HEK293 (cell line): ENCODE results near the gene MERTK.

Experiments used
- CTCF ChIA-PET: fragments of 350-600 bp; formaldehyde crosslinking; extraction: SDS; loops from one replicate; lab custom pipeline; 2021; ENCODE audit warnings: antibody characterized with exemption; lab: Yijun Ruan, JAX
- POLR2A ChIA-PET: fragments of 300-600 bp; formaldehyde crosslinking; extraction: SDS; loops from one replicate; lab custom pipeline; 2020; ENCODE audit warnings: antibody characterized with exemption, inconsistent platforms; lab: Yijun Ruan, JAX
- H3K27ac ChIP-seq: fragments of 200-500 bp; sonication (Bioruptor generic); 2 replicates; pipeline ENCODE4 v1.5.1; 2014; ENCODE audit warnings: low read depth, low read length, control low read depth, inconsistent platforms; ENCODE audit errors: extremely low read depth
- H3K36me3 ChIP-seq, 2 experiments: fragments of 200-500 bp in 1 of 2; sonication (Bioruptor generic) in 1 of 2; 1 replicate in 1 of 2; 2 replicates in 1 of 2; pipeline ENCODE4 v1.5.1; 2014 to 2017; ENCODE audit warnings: inconsistent platforms in 2 of 2, low read length in 2 of 2; ENCODE audit not compliant: control insufficient read depth in 2 of 2, insufficient read depth in 1 of 2
- H3K4me1 ChIP-seq: fragments of 200-500 bp; sonication (Bioruptor generic); 2 replicates; pipeline ENCODE4 v1.5.1; 2014; ENCODE audit warnings: mild to moderate bottlenecking, low read length, inconsistent platforms; ENCODE audit not compliant: control insufficient read depth, insufficient read depth
- H3K4me3 ChIP-seq: 2 replicates; pipeline ENCODE4 v1.5.1; 2011; ENCODE audit warnings: low read depth, mild to moderate bottlenecking, control low read depth, low read length, moderate library complexity
- H3K9me3 ChIP-seq: fragments of 200-500 bp; sonication (Bioruptor generic); 2 replicates; pipeline ENCODE4 v1.5.1; 2014; ENCODE audit warnings: low read depth, low read length, inconsistent platforms; ENCODE audit not compliant: control insufficient read depth, insufficient read depth
- HIC1 ChIP-seq: fragments of 450-650 bp; formaldehyde crosslinking; IDR thresholded peaks from 2 replicates; pipeline ENCODE4 v1.5.1; 2016; ENCODE audit warnings: missing biosample characterization, missing genetic modification characterization
- HOXA7 ChIP-seq: sonication (generic); formaldehyde crosslinking; IDR thresholded peaks from 2 replicates; pipeline ENCODE4 v1.8.1; 2022; ENCODE audit warnings: missing genetic modification reagents, borderline replicate concordance
- KLF9 ChIP-seq: fragments of 450-650 bp; formaldehyde crosslinking; IDR thresholded peaks from 2 replicates; pipeline ENCODE4 v1.5.1; 2016; ENCODE audit warnings: missing biosample characterization, missing genetic modification characterization, low read depth
- OSR2 ChIP-seq: fragments of 450-650 bp; formaldehyde crosslinking; IDR thresholded peaks from 2 replicates; pipeline ENCODE4 v1.5.1; 2016; ENCODE audit warnings: missing biosample characterization, missing genetic modification characterization
- ZBTB17 ChIP-seq: fragments of 450-650 bp; formaldehyde crosslinking; IDR thresholded peaks from 2 replicates; pipeline ENCODE4 v1.5.1; 2016; ENCODE audit warnings: missing biosample characterization, missing genetic modification characterization
- ZFP69B ChIP-seq: fragments of 450-650 bp; formaldehyde crosslinking; IDR thresholded peaks from 2 replicates; pipeline ENCODE4 v1.5.1; 2016; ENCODE audit warnings: missing biosample characterization, missing genetic modification characterization
- ZNF10 ChIP-seq: fragments of 450-650 bp; formaldehyde crosslinking; IDR thresholded peaks from 2 replicates; pipeline ENCODE4 v1.5.1; 2017; ENCODE audit warnings: missing biosample characterization, missing genetic modification characterization
- ZNF16 ChIP-seq: fragments of 450-650 bp; formaldehyde crosslinking; IDR thresholded peaks from 2 replicates; pipeline ENCODE4 v1.5.1; 2016; ENCODE audit warnings: low read depth, missing biosample characterization, missing genetic modification characterization
- ZNF202 ChIP-seq: fragments of 450-650 bp; formaldehyde crosslinking; IDR thresholded peaks from 2 replicates; pipeline ENCODE4 v1.5.1; 2016; ENCODE audit warnings: missing biosample characterization, missing genetic modification characterization, borderline replicate concordance
- ZNF211 ChIP-seq: fragments of 450-650 bp; formaldehyde crosslinking; IDR thresholded peaks from 2 replicates; pipeline ENCODE4 v1.5.1; 2016; ENCODE audit warnings: low read depth, missing biosample characterization, missing genetic modification characterization
- ZNF221 ChIP-seq: fragments of 450-650 bp; formaldehyde crosslinking; IDR thresholded peaks from 2 replicates; pipeline ENCODE4 v1.5.1; 2017; ENCODE audit warnings: missing biosample characterization, missing genetic modification characterization, borderline replicate concordance
- ZNF311 ChIP-seq: fragments of 450-650 bp; formaldehyde crosslinking; IDR thresholded peaks from 2 replicates; pipeline ENCODE4 v1.5.1; 2017; ENCODE audit warnings: missing biosample characterization, missing genetic modification characterization, borderline replicate concordance
- ZNF366 ChIP-seq: fragments of 450-650 bp; formaldehyde crosslinking; conservative IDR thresholded peaks from 2 replicates; pipeline ENCODE4 v1.5.1; 2016; ENCODE audit warnings: missing biosample characterization, missing genetic modification characterization
- ZNF423 ChIP-seq: fragments of 450-650 bp; formaldehyde crosslinking; IDR thresholded peaks from 2 replicates; pipeline ENCODE4 v1.5.1; 2016; ENCODE audit warnings: missing biosample characterization, missing genetic modification characterization
- ZNF510 ChIP-seq: fragments of 450-650 bp; formaldehyde crosslinking; IDR thresholded peaks from 2 replicates; pipeline ENCODE4 v1.5.1; 2018; ENCODE audit warnings: mild to moderate bottlenecking, missing genetic modification characterization, missing biosample characterization; ENCODE audit not compliant: insufficient replicate concordance
- ZNF544 ChIP-seq: fragments of 450-650 bp; formaldehyde crosslinking; IDR thresholded peaks from 2 replicates; pipeline ENCODE4 v1.5.0; 2017; ENCODE audit warnings: missing biosample characterization, missing genetic modification characterization
- ZNF548 ChIP-seq: fragments of 450-650 bp; formaldehyde crosslinking; IDR thresholded peaks from 2 replicates; pipeline ENCODE4 v1.5.1; 2016; ENCODE audit warnings: missing biosample characterization, missing genetic modification characterization
- ZNF580 ChIP-seq: fragments of 450-650 bp; formaldehyde crosslinking; IDR thresholded peaks from 2 replicates; pipeline ENCODE4 v1.5.1; 2016; ENCODE audit warnings: missing biosample characterization, missing genetic modification characterization
- ZNF624 ChIP-seq: fragments of 450-650 bp; formaldehyde crosslinking; IDR thresholded peaks from 2 replicates; pipeline ENCODE4 v1.5.1; 2017; ENCODE audit warnings: missing biosample characterization, missing genetic modification characterization
- ZNF768 ChIP-seq: fragments of 450-650 bp; formaldehyde crosslinking; IDR thresholded peaks from 2 replicates; pipeline ENCODE4 v1.5.1; 2018; ENCODE audit warnings: missing biosample characterization, mild to moderate bottlenecking, missing genetic modification characterization
- ZNF776 ChIP-seq: fragments of 450-650 bp; formaldehyde crosslinking; IDR thresholded peaks from 2 replicates; pipeline ENCODE4 v1.5.0; 2017; ENCODE audit warnings: missing biosample characterization, missing genetic modification characterization, borderline replicate concordance
- ZNF777 ChIP-seq: fragments of 450-650 bp; formaldehyde crosslinking; IDR thresholded peaks from 2 replicates; pipeline ENCODE4 v1.5.1; 2017; ENCODE audit warnings: missing biosample characterization, missing genetic modification characterization, borderline replicate concordance
- ZSCAN4 ChIP-seq: fragments of 450-650 bp; formaldehyde crosslinking; IDR thresholded peaks from 2 replicates; pipeline ENCODE4 v1.5.1; 2017; ENCODE audit warnings: missing biosample characterization, missing genetic modification characterization
- ZXDB ChIP-seq: fragments of 450-650 bp; formaldehyde crosslinking; IDR thresholded peaks from 2 replicates; pipeline ENCODE4 v1.5.1; 2016; ENCODE audit warnings: missing biosample characterization, missing genetic modification characterization
- TF ChIP-seq, protein P1 (sequence below): fragments of 450-650 bp; formaldehyde crosslinking; IDR thresholded peaks from 2 replicates; pipeline ENCODE4 v1.5.1; 2016; ENCODE audit warnings: missing biosample characterization, missing genetic modification characterization
- TF ChIP-seq, protein P2 (sequence below): fragments of 450-650 bp; formaldehyde crosslinking; IDR thresholded peaks from 2 replicates; pipeline ENCODE4 v1.5.1; 2016; ENCODE audit warnings: missing biosample characterization, missing genetic modification characterization, borderline replicate concordance
- TF ChIP-seq, protein P3 (sequence below): fragments of 450-650 bp; formaldehyde crosslinking; IDR thresholded peaks from 2 replicates; pipeline ENCODE4 v1.5.1; 2016; ENCODE audit warnings: missing biosample characterization, missing genetic modification characterization

MERTK gene

DNA sequence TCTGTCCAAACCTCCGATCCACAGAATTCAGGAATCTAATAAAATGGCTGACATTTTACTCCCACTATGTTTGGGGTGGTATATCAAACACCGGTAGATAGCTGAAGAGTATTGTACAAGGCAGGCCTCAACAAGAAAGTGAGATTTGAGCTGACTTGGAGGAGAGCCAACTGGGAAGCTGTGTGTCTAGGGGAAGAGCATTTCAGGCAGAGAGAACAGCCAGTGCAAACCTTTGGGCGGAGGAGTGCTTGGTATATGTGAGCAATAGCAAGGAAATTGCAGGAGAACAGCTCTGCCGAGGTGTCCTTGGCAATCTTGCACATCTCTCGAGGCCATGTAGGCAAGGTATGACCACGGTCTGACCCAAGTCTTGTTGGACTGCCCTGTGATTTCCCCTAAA is 1.8 kb upstream of the MERTK start:
- Histone ChIP-seq H3K9me3 (no peaks in the 10 kb centered on the region), H3K4me1 (peaks cover 10% of the 10 kb centered on the region; the same call in 1 of the 2 replicates), H3K27ac (no peak overlapping the region), H3K36me3 (no peaks in the 10 kb centered on the region), H3K4me3 (no peak overlapping the region)
- ChIA-PET POLR2A (interaction anchor here (2.0 kb wide), 1 partner anchor 158 kb away, joined by 7 read pairs; the partner anchor contains the start of gene TMEM87B), CTCF (interaction anchor here (1.2 to 1.9 kb wide), 3 partner anchors 8 to 153 kb away, joined by 4 to 14 read pairs (median 9); no protein-coding TSS in a partner anchor)
- TF ChIP-seq HIC1 (tag by site-specific recombination) (no peak), ZNF580 (tag by site-specific recombination) (no peak), OSR2 (tag by site-specific recombination) (no peak), ZNF510 (tag by site-specific recombination) (no peak), HOXA7 (CRISPR knock-in tag) (no peak), ZXDB (tag by site-specific recombination) (no peak), ZNF777 (tag by site-specific recombination) (no peak), ZNF202 (tag by site-specific recombination) (no peak), ZNF768 (tag by site-specific recombination) (no peak), ZNF423 (tag by site-specific recombination) (no peak), ZNF776 (tag by site-specific recombination) (no peak), ZSCAN4 (tag by site-specific recombination) (no peak), ZBTB17 (tag by site-specific recombination) (0 out of 2 replicates have a peak, but pooled peaks have one; percentile 15), ZNF10 (tag by site-specific recombination) (no peak), ZFP69B (tag by site-specific recombination) (no peak), ZNF624 (no peak), ZNF544 (tag by site-specific recombination) (no peak), ZNF16 (peak; percentile 49; the same call in 1 of the 2 replicates), ZNF548 (tag by site-specific recombination) (no peak), ZNF211 (tag by site-specific recombination) (0 out of 2 replicates have a peak, but pooled peaks have one; percentile 31), ZNF311 (no peak), ZNF221 (tag by site-specific recombination) (no peak), KLF9 (tag by site-specific recombination) (no peak), ZNF366 (no peak)
- TF ChIP-seq, protein P1, sequence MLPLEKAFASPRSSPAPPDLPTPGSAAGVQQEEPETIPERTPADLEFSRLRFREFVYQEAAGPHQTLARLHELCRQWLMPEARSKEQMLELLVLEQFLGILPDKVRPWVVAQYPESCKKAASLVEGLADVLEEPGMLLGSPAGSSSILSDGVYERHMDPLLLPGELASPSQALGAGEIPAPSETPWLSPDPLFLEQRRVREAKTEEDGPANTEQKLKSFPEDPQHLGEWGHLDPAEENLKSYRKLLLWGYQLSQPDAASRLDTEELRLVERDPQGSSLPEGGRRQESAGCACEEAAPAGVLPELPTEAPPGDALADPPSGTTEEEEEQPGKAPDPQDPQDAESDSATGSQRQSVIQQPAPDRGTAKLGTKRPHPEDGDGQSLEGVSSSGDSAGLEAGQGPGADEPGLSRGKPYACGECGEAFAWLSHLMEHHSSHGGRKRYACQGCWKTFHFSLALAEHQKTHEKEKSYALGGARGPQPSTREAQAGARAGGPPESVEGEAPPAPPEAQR (tag by site-specific recombination) = no peak
- TF ChIP-seq, protein P2, sequence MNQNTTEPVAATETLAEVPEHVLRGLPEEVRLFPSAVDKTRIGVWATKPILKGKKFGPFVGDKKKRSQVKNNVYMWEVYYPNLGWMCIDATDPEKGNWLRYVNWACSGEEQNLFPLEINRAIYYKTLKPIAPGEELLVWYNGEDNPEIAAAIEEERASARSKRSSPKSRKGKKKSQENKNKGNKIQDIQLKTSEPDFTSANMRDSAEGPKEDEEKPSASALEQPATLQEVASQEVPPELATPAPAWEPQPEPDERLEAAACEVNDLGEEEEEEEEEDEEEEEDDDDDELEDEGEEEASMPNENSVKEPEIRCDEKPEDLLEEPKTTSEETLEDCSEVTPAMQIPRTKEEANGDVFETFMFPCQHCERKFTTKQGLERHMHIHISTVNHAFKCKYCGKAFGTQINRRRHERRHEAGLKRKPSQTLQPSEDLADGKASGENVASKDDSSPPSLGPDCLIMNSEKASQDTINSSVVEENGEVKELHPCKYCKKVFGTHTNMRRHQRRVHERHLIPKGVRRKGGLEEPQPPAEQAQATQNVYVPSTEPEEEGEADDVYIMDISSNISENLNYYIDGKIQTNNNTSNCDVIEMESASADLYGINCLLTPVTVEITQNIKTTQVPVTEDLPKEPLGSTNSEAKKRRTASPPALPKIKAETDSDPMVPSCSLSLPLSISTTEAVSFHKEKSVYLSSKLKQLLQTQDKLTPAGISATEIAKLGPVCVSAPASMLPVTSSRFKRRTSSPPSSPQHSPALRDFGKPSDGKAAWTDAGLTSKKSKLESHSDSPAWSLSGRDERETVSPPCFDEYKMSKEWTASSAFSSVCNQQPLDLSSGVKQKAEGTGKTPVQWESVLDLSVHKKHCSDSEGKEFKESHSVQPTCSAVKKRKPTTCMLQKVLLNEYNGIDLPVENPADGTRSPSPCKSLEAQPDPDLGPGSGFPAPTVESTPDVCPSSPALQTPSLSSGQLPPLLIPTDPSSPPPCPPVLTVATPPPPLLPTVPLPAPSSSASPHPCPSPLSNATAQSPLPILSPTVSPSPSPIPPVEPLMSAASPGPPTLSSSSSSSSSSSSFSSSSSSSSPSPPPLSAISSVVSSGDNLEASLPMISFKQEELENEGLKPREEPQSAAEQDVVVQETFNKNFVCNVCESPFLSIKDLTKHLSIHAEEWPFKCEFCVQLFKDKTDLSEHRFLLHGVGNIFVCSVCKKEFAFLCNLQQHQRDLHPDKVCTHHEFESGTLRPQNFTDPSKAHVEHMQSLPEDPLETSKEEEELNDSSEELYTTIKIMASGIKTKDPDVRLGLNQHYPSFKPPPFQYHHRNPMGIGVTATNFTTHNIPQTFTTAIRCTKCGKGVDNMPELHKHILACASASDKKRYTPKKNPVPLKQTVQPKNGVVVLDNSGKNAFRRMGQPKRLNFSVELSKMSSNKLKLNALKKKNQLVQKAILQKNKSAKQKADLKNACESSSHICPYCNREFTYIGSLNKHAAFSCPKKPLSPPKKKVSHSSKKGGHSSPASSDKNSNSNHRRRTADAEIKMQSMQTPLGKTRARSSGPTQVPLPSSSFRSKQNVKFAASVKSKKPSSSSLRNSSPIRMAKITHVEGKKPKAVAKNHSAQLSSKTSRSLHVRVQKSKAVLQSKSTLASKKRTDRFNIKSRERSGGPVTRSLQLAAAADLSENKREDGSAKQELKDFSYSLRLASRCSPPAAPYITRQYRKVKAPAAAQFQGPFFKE (tag by site-specific recombination) = no peak
- TF ChIP-seq, protein P3, sequence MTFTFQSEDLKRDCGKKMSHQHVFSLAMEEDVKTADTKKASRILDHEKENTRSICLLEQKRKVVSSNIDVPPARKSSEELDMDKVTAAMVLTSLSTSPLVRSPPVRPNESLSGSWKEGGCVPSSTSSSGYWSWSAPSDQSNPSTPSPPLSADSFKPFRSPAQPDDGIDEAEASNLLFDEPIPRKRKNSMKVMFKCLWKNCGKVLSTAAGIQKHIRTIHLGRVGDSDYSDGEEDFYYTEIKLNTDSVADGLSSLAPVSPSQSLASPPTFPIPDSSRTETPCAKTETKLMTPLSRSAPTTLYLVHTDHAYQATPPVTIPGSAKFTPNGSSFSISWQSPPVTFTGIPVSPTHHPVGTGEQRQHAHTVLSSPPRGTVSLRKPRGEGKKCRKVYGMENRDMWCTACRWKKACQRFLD = no peak
